HG03457 (cell line): Measurements from ENCODE around the gene LPA.
"Not testable (repeated sequence)": the region's sequence is repeated elsewhere in the genome, so short reads cannot be mapped to it uniquely, and the experiment has no call there.

Experiments
- ATAC-seq: cut with Tn5 transposase; IDR thresholded peaks from one replicate; pipeline ENCODE4 v1.9.1; 2021; ENCODE audit warnings: moderate number of reproducible peaks; ENCODE audit not compliant: unreplicated experiment

LPA gene

GRCh38 chr6:160667639-160668481 is 3.8 kb upstream of the LPA start:
- peak; percentile 71 for ATAC-seq

- ATAC-seq = no peak
Observed at GRCh38 chr6:160662842-160663241, 1.2 kb downstream of the LPA start.

GRCh38 chr6:160662429-160662828 is 1.6 kb downstream of the LPA start:
- no peak for ATAC-seq

GRCh38 chr6:160661216-160661615 is 2.9 kb downstream of the LPA start:
- ATAC-seq = no peak

GRCh38 chr6:160659562-160659961 is 4.5 kb downstream of the LPA start:
- ATAC-seq = no peak

- ATAC-seq = no peak
Observed at GRCh38 chr6:160634706-160635105, 29.4 kb downstream of the LPA start.

GRCh38 chr6:160595838-160596832 is 67.9 kb downstream of the LPA start:
- ATAC-seq = no peak

- not testable (repeated sequence) for ATAC-seq
Observed at GRCh38 chr6:160595297-160595696, 68.8 kb downstream of the LPA start.

- ATAC-seq = no peak
Observed at GRCh38 chr6:160586374-160586773, 77.7 kb downstream of the LPA start.

GRCh38 chr6:160583794-160584193 is 80.3 kb downstream of the LPA start:
- ATAC-seq = no peak

- no peak for ATAC-seq
Observed at GRCh38 chr6:160581406-160581805, 82.7 kb downstream of the LPA start.

GRCh38 chr6:160578515-160578914 is 85.6 kb downstream of the LPA start:
- not testable (repeated sequence) for ATAC-seq

GRCh38 chr6:160573943-160574342 is 90.1 kb downstream of the LPA start:
- no peak for ATAC-seq

- not testable (repeated sequence) for ATAC-seq
Observed at GRCh38 chr6:160571201-160571600, 92.9 kb downstream of the LPA start.

- ATAC-seq = no peak
Observed at GRCh38 chr6:160544802-160545201, 119.3 kb downstream of the LPA start.

GRCh38 chr6:160535270-160535669 is 128.8 kb downstream of the LPA start:
- ATAC-seq = no peak

GRCh38 chr6:160534050-160534696 is 129.9 kb downstream of the LPA start:
- ATAC-seq = peak; percentile 63

- no peak for ATAC-seq
Observed at GRCh38 chr6:160532315-160532714, 131.8 kb downstream of the LPA start.

- no peak for ATAC-seq
Observed at GRCh38 chr6:160531826-160532225, 132.2 kb downstream of the LPA start.

GRCh38 chr6:160529524-160529923 is 134.6 kb downstream of the LPA start:
- not testable (repeated sequence) for ATAC-seq

- ATAC-seq = no peak
Observed at GRCh38 chr6:160523223-160523622, 140.9 kb downstream of the LPA start.
